Vagina (tissue), 2 donors: ENCODE measurements around the gene PEBP1. TPM values are rescaled to one million over a fixed set of nuclear protein-coding genes. Genes with fewer than 3 reads are reported as not detected.

Experiments used
- DNase-seq, 2 donors: peaks; one replicate each; pipeline ENCODE4 v3.0.0-alpha.2; 2017; ENCODE audit errors: extremely low spot score in 2 of 2
- H3K27ac ChIP-seq: fragments of 200-600 bp; sonication (generic); one replicate; pipeline ENCODE4 v1.5.1; 2019
- H3K27me3 ChIP-seq: fragments of 200-600 bp; sonication (generic); one replicate; pipeline ENCODE4 v1.5.1; 2019
- H3K36me3 ChIP-seq, 2 donors: fragments of 200-600 bp; sonication (generic); one replicate each; pipeline ENCODE4 v1.5.1; 2017 to 2019
- H3K4me1 ChIP-seq: fragments of 200-600 bp; sonication (generic); one replicate; pipeline ENCODE4 v1.5.1; 2019
- H3K4me3 ChIP-seq, 2 donors: fragments of 200-600 bp; sonication (generic); 1 replicate in 1 of 2; 2 replicates in 1 of 2; pipeline ENCODE4 v1.5.1; 2016 to 2019
- H3K9me3 ChIP-seq: fragments of 200-600 bp; sonication (generic); one replicate; pipeline ENCODE4 v1.5.1; 2019
- CTCF ChIP-seq, 3 experiments: fragments of 450-650 bp in 2 of 3; fragments of 200-600 bp in 1 of 3; sonication (generic) in 1 of 3; IDR thresholded peaks; one replicate each; pipeline ENCODE4 v1.5.1; 2017 to 2019; ENCODE audit warnings: antibody characterized with exemption in 3 of 3, mild to moderate bottlenecking in 2 of 3, moderate library complexity in 2 of 3
- POLR2A ChIP-seq, 2 donors: fragments of 450-650 bp; IDR thresholded peaks; one replicate each; pipeline ENCODE4 v1.6.1; 2017; ENCODE audit warnings: antibody characterized with exemption in 2 of 2, mild to moderate bottlenecking in 2 of 2, moderate library complexity in 2 of 2
- POLR2AphosphoS5 ChIP-seq, 2 donors: sonication (generic); formaldehyde crosslinking; IDR thresholded peaks; one replicate each; pipeline ENCODE4 v1.9.0; 2017; ENCODE audit warnings: antibody characterized with exemption in 2 of 2, mild to moderate bottlenecking in 2 of 2, low read depth in 1 of 2; ENCODE audit not compliant: insufficient read depth in 1 of 2
- intact Hi-C: fragments of 100-400 bp; cut with DNase I; formaldehyde crosslinking; loops from one replicate; pipeline ENCODE4 v1.15.1; 2023
- total RNA-seq: library from RNA; depleted of rRNA; stranded (reverse); fragments of >200 nt; gene quantifications from one replicate; pipeline ENCODE4 v1.2.3, GENCODE V29; 2016

Gene PEBP1
- total RNA-seq, 1 donor from 2014 or later, result 167 TPM

GRCh38 chr12:118150625-118151024 lies 14.7 kb downstream of the PEBP1 start:
- Histone ChIP-seq H3K27ac (no peak overlapping the region), H3K9me3 (no peaks in the 10 kb centered on the region), H3K4me1 (no peaks in the 10 kb centered on the region), H3K27me3 (no peaks in the 10 kb centered on the region), H3K36me3 (peaks cover 0 to 26% of the 10 kb centered on the region in 2 donors), H3K4me3 (no peak overlapping the region)
- DNase-seq, result no peak
- intact Hi-C loops, result no loop called here
- no peak for TF ChIP-seq POLR2A (IDR thresholded peaks at IDR 0.05)
- TF ChIP-seq POLR2AphosphoS5 (IDR thresholded peaks at IDR 0.05; ENCODE audit: insufficient read depth in 1 of 2, low read depth in 1 of 2), result no peak
- TF ChIP-seq CTCF (IDR thresholded peaks at IDR 0.05), result no peak

GRCh38 chr12:118151755-118152154 lies 15.8 kb downstream of the PEBP1 start:
- Histone ChIP-seq H3K27ac (no peak overlapping the region), H3K9me3 (no peaks in the 10 kb centered on the region), H3K27me3 (no peaks in the 10 kb centered on the region), H3K36me3 (peaks cover 0 to 19% of the 10 kb centered on the region in 2 donors), H3K4me3 (no peak overlapping the region), H3K4me1 (no peaks in the 10 kb centered on the region)
- intact Hi-C loops, result no loop called here
- TF ChIP-seq CTCF (IDR thresholded peaks at IDR 0.05), result no peak
- no peak for TF ChIP-seq POLR2A (IDR thresholded peaks at IDR 0.05)
- no peak for TF ChIP-seq POLR2AphosphoS5 (IDR thresholded peaks at IDR 0.05; ENCODE audit: insufficient read depth in 1 of 2, low read depth in 1 of 2)
- no peak for DNase-seq

GRCh38 chr12:118160536-118160935 lies 24.6 kb downstream of the PEBP1 start:
- no peaks in the 10 kb centered on the region for H3K4me1 ChIP-seq
- no peak overlapping the region for H3K27ac ChIP-seq
- H3K27me3 ChIP-seq, result no peaks in the 10 kb centered on the region
- TF ChIP-seq CTCF (IDR thresholded peaks at IDR 0.05) (no peak), POLR2A (IDR thresholded peaks at IDR 0.05) (no peak), POLR2AphosphoS5 (IDR thresholded peaks at IDR 0.05; ENCODE audit: insufficient read depth in 1 of 2, low read depth in 1 of 2) (no peak)
- peaks cover 0 to 40% of the 10 kb centered on the region in 2 donors for H3K36me3 ChIP-seq
- intact Hi-C loops, result no loop called here
- DNase-seq, result no peak
- no peaks in the 10 kb centered on the region for H3K9me3 ChIP-seq
- no peak overlapping the region for H3K4me3 ChIP-seq

GRCh38 chr12:118164798-118165486 lies 29.0 kb downstream of the PEBP1 start:
- H3K9me3 ChIP-seq, result no peaks in the 10 kb centered on the region
- no peak for DNase-seq
- H3K27me3 ChIP-seq, result no peaks in the 10 kb centered on the region
- H3K4me1 ChIP-seq, result no peaks in the 10 kb centered on the region
- H3K36me3 ChIP-seq, result peaks cover 0 to 23% of the 10 kb centered on the region in 2 donors
- TF ChIP-seq CTCF (IDR thresholded peaks at IDR 0.05) (no peak), POLR2AphosphoS5 (IDR thresholded peaks at IDR 0.05; ENCODE audit: insufficient read depth in 1 of 2, low read depth in 1 of 2) (no peak), POLR2A (IDR thresholded peaks at IDR 0.05) (no peak)
- intact Hi-C loops, result no loop called here
- no peak overlapping the region for H3K27ac ChIP-seq
- H3K4me3 ChIP-seq, result no peak overlapping the region

GRCh38 chr12:118166946-118167345 lies 31.0 kb downstream of the PEBP1 start:
- intact Hi-C loops, result no loop called here
- no peak for DNase-seq
- Histone ChIP-seq H3K4me1 (no peaks in the 10 kb centered on the region), H3K9me3 (no peaks in the 10 kb centered on the region), H3K36me3 (peaks cover 0 to 23% of the 10 kb centered on the region in 2 donors), H3K4me3 (no peak overlapping the region), H3K27me3 (no peaks in the 10 kb centered on the region), H3K27ac (no peak overlapping the region)
- no peak for TF ChIP-seq POLR2A (IDR thresholded peaks at IDR 0.05)
- TF ChIP-seq POLR2AphosphoS5 (IDR thresholded peaks at IDR 0.05; ENCODE audit: insufficient read depth in 1 of 2, low read depth in 1 of 2), result no peak
- no peak for TF ChIP-seq CTCF (IDR thresholded peaks at IDR 0.05)
